Peyer's patch (tissue), 4 donors: Measurements from ENCODE around the gene C12orf50. TPM values are rescaled to one million over a fixed set of nuclear protein-coding genes. Genes with fewer than 3 reads are reported as not detected.

Experiments used
- DNase-seq, 3 donors: peaks; one replicate each; pipeline ENCODE4 v3.0.0-alpha.2; 2017 to 2019
- H3K27ac ChIP-seq, 4 donors: fragments of 200-600 bp; sonication (generic); one replicate each; pipeline ENCODE4 v1.5.1; 2016 to 2019
- H3K27me3 ChIP-seq, 2 donors: fragments of 200-600 bp; sonication (generic); one replicate each; pipeline ENCODE4 v1.5.1; 2019
- H3K36me3 ChIP-seq, 3 donors: fragments of 200-600 bp; sonication (generic); one replicate each; pipeline ENCODE4 v1.5.1; 2016 to 2019
- H3K4me1 ChIP-seq, 4 donors: fragments of 200-600 bp; sonication (generic); one replicate each; pipeline ENCODE4 v1.5.1; 2016 to 2019
- H3K4me3 ChIP-seq, 4 donors: fragments of 200-600 bp; sonication (generic); 1 replicate in 3 of 4; 2 replicates in 1 of 4; pipeline ENCODE4 v1.5.1; 2016 to 2019; ENCODE audit warnings: mild to moderate bottlenecking in 1 of 4
- H3K9me3 ChIP-seq, 4 donors: fragments of 200-600 bp; sonication (generic); one replicate each; pipeline ENCODE4 v1.5.1; 2016 to 2019; ENCODE audit warnings: mild to moderate bottlenecking in 1 of 4
- CTCF ChIP-seq, 6 experiments: fragments of 450-650 bp in 4 of 6; fragments of 200-600 bp in 2 of 6; sonication (generic) in 1 of 6; IDR thresholded peaks; one replicate each; pipeline ENCODE4 v1.5.1; 2017 to 2019; ENCODE audit warnings: antibody characterized with exemption in 6 of 6, mild to moderate bottlenecking in 3 of 6, moderate library complexity in 1 of 6
- POLR2A ChIP-seq, 2 donors: fragments of 450-650 bp; IDR thresholded peaks; one replicate each; pipeline ENCODE4 v1.5.1; 2017; ENCODE audit warnings: antibody characterized with exemption in 2 of 2, mild to moderate bottlenecking in 2 of 2, moderate library complexity in 2 of 2
- total RNA-seq, 4 donors: library from RNA; depleted of rRNA; stranded (reverse); fragments of >200 nt; gene quantifications; one replicate each; pipeline ENCODE4 v1.1.0, GENCODE V29; 2016

The C12orf50 gene
- total RNA-seq, 4 donors from 2014 or later = not detected

DNA sequence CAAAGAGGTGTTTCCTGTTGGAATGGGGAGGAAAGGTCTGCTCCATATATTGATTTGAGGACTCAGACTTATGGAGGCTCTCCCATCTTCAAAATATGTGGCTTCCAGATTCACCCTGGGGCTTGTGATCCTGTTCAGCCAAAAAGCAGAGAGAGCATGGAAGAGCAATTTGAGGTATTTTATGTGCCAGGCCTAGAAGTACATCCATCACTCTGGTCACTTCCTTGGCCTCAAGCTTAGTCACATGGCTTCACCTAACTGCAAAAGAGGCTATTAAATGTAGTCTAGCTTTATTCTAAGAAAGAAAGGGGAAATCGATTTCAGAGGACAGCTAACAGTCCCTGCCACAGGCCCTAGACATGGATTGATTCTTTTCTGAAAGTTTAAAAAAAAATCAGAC is 86.2 kb downstream of the C12orf50 start:
- Histone ChIP-seq H3K27ac (no peak overlapping the region), H3K27me3 (no peaks in the 10 kb centered on the region), H3K4me3 (no peak overlapping the region), H3K36me3 (no peaks in the 10 kb centered on the region), H3K4me1 (no peaks in the 10 kb centered on the region), H3K9me3 (no peaks in the 10 kb centered on the region)
- DNase-seq = no peak
- TF ChIP-seq CTCF (IDR thresholded peaks at IDR 0.05) = no peak
- TF ChIP-seq POLR2A (IDR thresholded peaks at IDR 0.05) = no peak

DNA sequence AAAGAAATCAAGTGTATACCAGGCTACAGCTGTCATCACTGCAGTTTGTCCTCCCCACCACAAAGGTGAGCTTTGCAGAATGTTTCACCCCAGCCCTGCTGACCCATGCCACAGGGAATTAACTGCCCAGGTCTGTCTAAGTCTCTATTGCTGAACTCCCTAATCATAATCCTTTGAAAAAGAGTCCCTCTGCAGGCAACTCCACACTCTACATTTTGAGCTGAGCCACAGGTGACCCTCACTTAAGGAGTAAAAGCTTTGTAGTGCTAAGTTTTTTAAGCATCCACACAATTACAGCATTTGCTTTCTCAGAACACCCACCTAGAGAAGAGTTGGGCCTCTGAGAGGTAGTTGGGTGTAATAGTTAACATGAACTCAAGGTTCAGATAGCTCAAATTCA is 90.0 kb downstream of the C12orf50 start:
- TF ChIP-seq CTCF (IDR thresholded peaks at IDR 0.05) (no peak), POLR2A (IDR thresholded peaks at IDR 0.05) (no peak)
- no peak overlapping the region for H3K27ac ChIP-seq

DNA sequence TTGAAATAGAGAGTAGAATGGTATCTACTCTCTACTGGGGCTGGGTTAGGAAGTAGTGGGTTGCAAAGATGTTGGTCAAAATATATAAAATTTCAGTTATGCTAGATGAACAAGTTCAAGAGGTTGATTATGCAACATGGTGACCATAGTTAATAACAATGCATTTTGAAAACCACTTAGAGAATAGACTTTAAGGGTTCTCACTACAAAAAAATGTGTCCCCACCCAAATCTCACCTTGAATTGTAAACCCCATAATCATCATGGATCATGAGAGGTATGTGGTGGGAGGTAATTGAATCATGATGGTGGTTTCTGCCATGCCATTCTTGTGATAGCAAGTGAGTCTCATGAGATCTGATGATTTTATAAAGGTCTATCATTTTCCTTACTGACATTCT is 94.0 kb downstream of the C12orf50 start:
- TF ChIP-seq POLR2A (IDR thresholded peaks at IDR 0.05) = no peak
- no peak for TF ChIP-seq CTCF (IDR thresholded peaks at IDR 0.05)

More for the DNA sequence above, 90.0 kb downstream of the C12orf50 start:
- Histone ChIP-seq H3K9me3 (no peaks in the 10 kb centered on the region), H3K4me1 (no peaks in the 10 kb centered on the region), H3K4me3 (no peak overlapping the region), H3K27me3 (no peaks in the 10 kb centered on the region), H3K36me3 (no peaks in the 10 kb centered on the region)
- DNase-seq = no peak

DNA sequence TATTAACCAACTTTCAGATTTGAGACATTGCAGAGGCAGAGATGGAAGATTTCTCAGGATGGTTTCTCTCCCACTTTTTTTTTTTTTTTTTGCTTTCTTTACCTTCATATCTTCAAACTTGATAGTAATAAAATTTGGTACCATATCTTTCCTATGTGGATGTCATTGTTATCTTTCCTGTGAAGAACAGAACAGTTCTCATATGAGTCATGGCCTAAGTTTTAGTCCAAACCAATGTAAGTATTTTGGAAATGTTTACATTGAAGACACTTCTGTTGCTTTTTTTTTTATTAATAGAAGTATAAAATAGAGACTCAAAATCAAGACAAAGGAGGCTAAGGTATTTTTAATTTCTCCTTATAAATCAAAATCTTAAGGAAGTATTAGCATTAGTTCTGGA is 95.2 kb downstream of the C12orf50 start:
- no peaks in the 10 kb centered on the region for H3K9me3 ChIP-seq
- no peaks in the 10 kb centered on the region for H3K27me3 ChIP-seq
- no peaks in the 10 kb centered on the region for H3K36me3 ChIP-seq
- H3K4me3 ChIP-seq = no peak overlapping the region
- no peaks in the 10 kb centered on the region for H3K4me1 ChIP-seq
- no peak overlapping the region for H3K27ac ChIP-seq
- DNase-seq = no peak
- TF ChIP-seq CTCF (IDR thresholded peaks at IDR 0.05) (no peak), POLR2A (IDR thresholded peaks at IDR 0.05) (no peak)

More for the DNA sequence above, 94.0 kb downstream of the C12orf50 start:
- Histone ChIP-seq H3K27ac (no peak overlapping the region), H3K4me1 (no peaks in the 10 kb centered on the region), H3K27me3 (no peaks in the 10 kb centered on the region), H3K4me3 (no peak overlapping the region), H3K36me3 (no peaks in the 10 kb centered on the region), H3K9me3 (no peaks in the 10 kb centered on the region)
- no peak for DNase-seq

- no peak for DNase-seq
- H3K27ac ChIP-seq = no peak overlapping the region
- H3K4me3 ChIP-seq = no peak overlapping the region
- no peaks in the 10 kb centered on the region for H3K27me3 ChIP-seq
- no peaks in the 10 kb centered on the region for H3K9me3 ChIP-seq
- no peaks in the 10 kb centered on the region for H3K4me1 ChIP-seq
- no peaks in the 10 kb centered on the region for H3K36me3 ChIP-seq
- TF ChIP-seq POLR2A (IDR thresholded peaks at IDR 0.05) (no peak), CTCF (IDR thresholded peaks at IDR 0.05) (no peak)
Measured at GRCh38 chr12:87931812-87932211, 97.4 kb downstream of the C12orf50 start.

- H3K27ac ChIP-seq = no peak overlapping the region
- no peaks in the 10 kb centered on the region for H3K4me1 ChIP-seq
- H3K9me3 ChIP-seq = no peaks in the 10 kb centered on the region
- no peaks in the 10 kb centered on the region for H3K36me3 ChIP-seq
- no peak for TF ChIP-seq CTCF (IDR thresholded peaks at IDR 0.05)
- TF ChIP-seq POLR2A (IDR thresholded peaks at IDR 0.05) = no peak
- H3K27me3 ChIP-seq = no peaks in the 10 kb centered on the region
- no peak for DNase-seq
- no peak overlapping the region for H3K4me3 ChIP-seq
Measured at GRCh38 chr12:87930627-87931026, 98.6 kb downstream of the C12orf50 start.
